Prostate gland (tissue), 2 donors: Measurements from ENCODE around the gene PRR7. TPM values are rescaled to one million over a fixed set of nuclear protein-coding genes. Genes with fewer than 3 reads are reported as not detected.

Experiments
- DNase-seq: peaks from one replicate; pipeline ENCODE4 v3.0.0-alpha.2; 2019; ENCODE audit warnings: low spot score
- H3K27ac ChIP-seq, 2 donors: fragments of 200-600 bp; sonication (generic); 2 replicates each; pipeline ENCODE4 v1.5.1; 2017 to 2019
- H3K27me3 ChIP-seq: fragments of 200-600 bp; sonication (generic); replicated peaks from 2 replicates; pipeline ENCODE4 v1.5.1; 2019; ENCODE audit not compliant: insufficient read depth
- H3K36me3 ChIP-seq, 2 donors: fragments of 200-600 bp; sonication (generic); 1 replicate in 1 of 2; 2 replicates in 1 of 2; pipeline versions ENCODE4 v1.5.1 to v1.8.1; 2017 to 2019
- H3K4me1 ChIP-seq: fragments of 200-600 bp; sonication (generic); replicated peaks from 2 replicates; pipeline ENCODE4 v1.5.1; 2019
- H3K4me3 ChIP-seq, 2 donors: fragments of 200-600 bp; sonication (generic); 2 replicates each; pipeline ENCODE4 v1.5.1; 2017 to 2019
- H3K9me3 ChIP-seq: fragments of 200-600 bp; sonication (generic); 2 replicates; pipeline ENCODE4 v1.5.1; 2017
- POLR2A ChIP-seq: fragments of 450-650 bp; IDR thresholded peaks from one replicate; pipeline ENCODE4 v1.6.1; 2016; ENCODE audit warnings: antibody characterized with exemption, mild to moderate bottlenecking
- POLR2AphosphoS5 ChIP-seq: sonication (generic); formaldehyde crosslinking; IDR thresholded peaks from one replicate; pipeline ENCODE4 v1.6.1; 2017; ENCODE audit warnings: antibody characterized with exemption
- WGBS: methylation state at CpG from one replicate; pipeline ENCODE4 v1.1.5; 2018; 5-methylcytosine and 5-hydroxymethylcytosine counted together
- intact Hi-C: fragments of 100-400 bp; cut with DNase I; formaldehyde crosslinking; loops from one replicate; pipeline ENCODE4 v1.14.2; 2022
- total RNA-seq, 2 donors: library from RNA; depleted of rRNA; stranded (reverse); fragments of >200 nt; gene quantifications; one replicate each; pipeline ENCODE4 v1.1.0, GENCODE V29; 2016
- TF ChIP-seq, protein P1 (sequence below), 4 experiments: fragments of 200-600 bp in 2 of 4; fragments of 450-650 bp in 2 of 4; sonication (generic) in 2 of 4; IDR thresholded peaks; 1 replicate in 3 of 4; 2 replicates in 1 of 4; pipeline ENCODE4 v1.5.1; 2016 to 2019; ENCODE audit warnings: antibody characterized with exemption in 4 of 4, mild to moderate bottlenecking in 2 of 4, moderate library complexity in 2 of 4

The PRR7 gene
- total RNA-seq, 2 donors from 2014 or later: 8.7 to 11.0 TPM

DNA sequence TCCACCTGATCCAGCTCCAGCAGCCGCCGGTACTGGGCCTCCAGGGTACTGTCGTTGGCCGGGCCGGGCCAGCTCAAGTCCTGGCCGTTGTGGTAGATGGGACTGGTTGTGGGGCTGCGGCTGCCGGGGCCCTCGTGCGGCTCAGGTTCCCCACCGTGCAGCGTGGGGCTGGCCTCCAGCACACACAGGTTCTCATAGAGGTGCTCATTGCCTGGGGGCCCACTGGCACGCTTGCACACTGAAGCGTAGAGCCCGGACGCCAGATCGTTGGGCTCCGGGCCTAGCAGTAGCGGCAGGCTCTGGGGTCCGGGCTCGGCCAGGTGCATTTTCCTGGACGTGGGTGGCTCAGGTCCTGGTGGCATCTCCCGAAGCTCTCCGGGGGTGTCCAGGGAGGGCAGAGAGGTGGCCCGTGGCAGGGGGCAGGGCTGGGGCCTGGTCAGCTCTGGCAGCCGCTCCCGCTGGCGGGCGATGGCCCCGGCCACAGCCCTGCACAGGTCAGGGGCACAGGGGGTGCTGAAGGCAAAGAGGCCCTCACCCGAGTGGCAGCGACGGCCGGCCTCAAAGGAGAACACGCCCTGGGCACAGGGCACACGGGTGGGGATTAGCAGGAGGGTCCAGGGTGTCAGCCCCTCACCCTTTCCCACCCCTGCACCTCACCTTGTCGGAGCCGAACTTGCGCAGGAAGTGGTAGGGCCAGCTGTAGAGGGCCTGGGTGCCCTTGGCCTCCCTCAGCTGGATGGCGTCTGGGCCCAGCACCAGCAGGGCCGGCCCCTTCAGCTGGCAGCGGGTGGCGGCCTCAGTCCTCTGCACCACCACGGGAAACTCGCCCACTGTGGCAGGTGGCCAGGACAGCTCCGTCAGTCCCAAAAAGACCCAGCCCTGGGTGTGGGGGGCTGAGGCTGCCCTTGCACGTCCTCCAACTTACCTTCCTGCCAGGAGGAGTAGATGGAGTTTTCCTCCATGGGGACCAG lies 57.8 kb downstream of the PRR7 start:
- WGBS: 84% methylated on average over 42 of the region's 47 CpGs
- intact Hi-C loops: loop anchor here (5.0 kb wide), 1 partner anchor 112 kb away; no protein-coding TSS in a partner anchor
- Histone ChIP-seq H3K9me3 (no peaks in the 10 kb centered on the region), H3K36me3 (no peaks in the 10 kb centered on the region), H3K4me1 (no peaks in the 10 kb centered on the region), H3K27me3 (no peaks in the 10 kb centered on the region), H3K4me3 (no peak overlapping the region), H3K27ac (no peak overlapping the region)
- TF ChIP-seq POLR2AphosphoS5: no peak
- no peak for TF ChIP-seq POLR2A
- TF ChIP-seq, protein P1, sequence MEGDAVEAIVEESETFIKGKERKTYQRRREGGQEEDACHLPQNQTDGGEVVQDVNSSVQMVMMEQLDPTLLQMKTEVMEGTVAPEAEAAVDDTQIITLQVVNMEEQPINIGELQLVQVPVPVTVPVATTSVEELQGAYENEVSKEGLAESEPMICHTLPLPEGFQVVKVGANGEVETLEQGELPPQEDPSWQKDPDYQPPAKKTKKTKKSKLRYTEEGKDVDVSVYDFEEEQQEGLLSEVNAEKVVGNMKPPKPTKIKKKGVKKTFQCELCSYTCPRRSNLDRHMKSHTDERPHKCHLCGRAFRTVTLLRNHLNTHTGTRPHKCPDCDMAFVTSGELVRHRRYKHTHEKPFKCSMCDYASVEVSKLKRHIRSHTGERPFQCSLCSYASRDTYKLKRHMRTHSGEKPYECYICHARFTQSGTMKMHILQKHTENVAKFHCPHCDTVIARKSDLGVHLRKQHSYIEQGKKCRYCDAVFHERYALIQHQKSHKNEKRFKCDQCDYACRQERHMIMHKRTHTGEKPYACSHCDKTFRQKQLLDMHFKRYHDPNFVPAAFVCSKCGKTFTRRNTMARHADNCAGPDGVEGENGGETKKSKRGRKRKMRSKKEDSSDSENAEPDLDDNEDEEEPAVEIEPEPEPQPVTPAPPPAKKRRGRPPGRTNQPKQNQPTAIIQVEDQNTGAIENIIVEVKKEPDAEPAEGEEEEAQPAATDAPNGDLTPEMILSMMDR (IDR thresholded peaks at IDR 0.05): no peak
- DNase-seq: no peak

DNA sequence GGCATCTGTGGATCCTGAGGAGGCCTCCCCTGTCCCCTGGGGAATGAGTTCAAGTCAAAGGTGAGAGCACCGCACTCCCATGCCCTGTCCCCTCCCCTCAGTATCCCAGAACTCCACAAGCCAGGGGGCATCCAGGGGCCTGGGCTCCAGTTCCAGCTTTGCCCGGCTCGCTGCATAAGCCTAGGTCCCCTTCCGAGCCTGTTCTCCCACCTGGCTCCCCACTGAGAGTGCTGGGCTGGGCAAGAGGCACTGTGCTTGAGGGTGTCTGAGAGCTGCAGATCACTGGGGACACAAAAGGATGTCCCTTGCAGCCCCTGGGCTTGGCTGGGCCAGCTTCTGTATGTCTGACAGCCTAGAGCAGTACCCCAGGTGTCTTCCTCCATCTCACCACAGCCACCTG lies 58.5 kb downstream of the PRR7 start:
- 85% methylated on average over 4 of the region's 4 CpGs for WGBS
- no peak for TF ChIP-seq POLR2AphosphoS5
- no peak for TF ChIP-seq POLR2A
- TF ChIP-seq, protein P1 (IDR thresholded peaks at IDR 0.05): no peak
- Histone ChIP-seq H3K27ac (no peak overlapping the region), H3K4me3 (no peak overlapping the region), H3K9me3 (no peaks in the 10 kb centered on the region), H3K36me3 (no peaks in the 10 kb centered on the region), H3K27me3 (no peaks in the 10 kb centered on the region), H3K4me1 (no peaks in the 10 kb centered on the region)
- intact Hi-C loops: no loop called here
- DNase-seq: no peak

Other genes with a start within 250 kb of the PRR7 start
- 10 to 100 TPM; 30.0 to 30.4 TPM for gene RAB24, start 143.1 kb upstream of the PRR7 start, total RNA-seq
- 10 to 100 TPM; 76.5 to 95.8 TPM for gene PRELID1, start 143.0 kb upstream of the PRR7 start, total RNA-seq
- gene MXD3, start 134.9 kb upstream of the PRR7 start, total RNA-seq: 10 to 100 TPM; 13.5 to 20.5 TPM
- gene LMAN2, start 95.1 kb upstream of the PRR7 start, total RNA-seq: 100 to 1,000 TPM; 350 to 369 TPM
- 10 to 100 TPM; 13.3 to 24.2 TPM for gene RGS14, start 88.9 kb upstream of the PRR7 start, total RNA-seq
- gene SLC34A1, start 62.4 kb upstream of the PRR7 start, total RNA-seq: not detected
- gene PFN3, start 46.2 kb upstream of the PRR7 start, total RNA-seq: not detected
- 1 to 10 TPM in 1 of 2 donors, under 1 TPM in 1; 0.74 to 2.6 TPM for gene F12, start 37.2 kb upstream of the PRR7 start, total RNA-seq
- 10 to 100 TPM; 28.6 to 32.4 TPM for gene GRK6, start 20.1 kb upstream of the PRR7 start, total RNA-seq
- 10 to 100 TPM; 33.1 to 65.1 TPM for gene DBN1, start 26.8 kb downstream of the PRR7 start, total RNA-seq
- gene PDLIM7, start 50.8 kb downstream of the PRR7 start, total RNA-seq: 100 to 1,000 TPM; 155 to 235 TPM
- 10 to 100 TPM in 1 of 2 donors, 1 to 10 TPM in 1; 5.0 to 10.4 TPM for gene DOK3, start 63.0 kb downstream of the PRR7 start, total RNA-seq
- 100 to 1,000 TPM; 126 to 139 TPM for gene DDX41, start 70.1 kb downstream of the PRR7 start, total RNA-seq
- 100 to 1,000 TPM in 1 of 2 donors, 10 to 100 TPM in 1; 59.6 to 112 TPM for gene FAM193B, start 107.7 kb downstream of the PRR7 start, total RNA-seq
- gene TMED9, start 145.4 kb downstream of the PRR7 start, total RNA-seq: 100 to 1,000 TPM; 136 to 176 TPM
- 10 to 100 TPM; 41.6 to 66.2 TPM for gene B4GALT7, start 153.3 kb downstream of the PRR7 start, total RNA-seq